Measurements from ENCODE around the gene PAPPA.

DNA sequence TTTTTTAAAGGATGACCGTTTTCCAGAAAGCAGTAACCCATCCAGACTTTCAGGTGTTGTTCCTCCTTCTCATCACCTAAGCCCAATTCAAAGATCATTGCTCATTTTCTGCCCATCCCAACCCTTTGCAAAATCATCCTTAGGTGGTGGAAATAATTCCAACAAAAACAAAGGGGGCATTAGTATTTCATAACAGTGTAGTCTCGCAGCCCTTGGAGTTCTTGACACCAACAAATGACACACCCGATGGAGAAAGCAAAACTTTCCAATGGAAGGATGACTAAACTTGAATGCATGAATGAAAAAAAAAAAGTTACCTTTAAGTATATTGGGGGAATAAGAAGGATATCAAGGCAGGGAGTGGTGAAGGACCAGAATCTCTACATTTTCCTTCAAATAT is 117.0 kb downstream of the PAPPA start:
- TF ChIP-seq CTCF (IDR thresholded peaks at IDR 0.05) (no peak), POLR2A (IDR thresholded peaks at IDR 0.05) (no peak)

Measured in Peyer's patch (tissue), 4 donors.